Measurements from ENCODE around the gene BRD8.

The BRD8 gene

GRCh38 chr5:138132543-138132942, 45.9 kb downstream of the BRD8 start:
- no peak for TF ChIP-seq REST (IDR thresholded peaks at IDR 0.05; ENCODE audit: insufficient read depth in 1 of 2, low read depth in 2 of 2, low read length in 2 of 2)
- TF ChIP-seq SIN3A (IDR thresholded peaks at IDR 0.05; ENCODE audit: borderline replicate concordance, insufficient read depth, low read length): no peak
- TF ChIP-seq TAF1 (IDR thresholded peaks at IDR 0.05; ENCODE audit: borderline replicate concordance, insufficient read depth, low read length): no peak
- TF ChIP-seq POLR2AphosphoS5 (IDR thresholded peaks at IDR 0.05; ENCODE audit: low read depth, low read length): no peak

GRCh38 chr5:138129347-138129746, 49.1 kb downstream of the BRD8 start:
- TF ChIP-seq FOXP2 (optimal IDR thresholded peaks at IDR 0.05; ENCODE audit: borderline replicate concordance, extremely low read depth, extremely low read length, insufficient read depth) (no peak), TAF1 (IDR thresholded peaks at IDR 0.05; ENCODE audit: borderline replicate concordance, insufficient read depth, low read length) (no peak), POLR2AphosphoS5 (IDR thresholded peaks at IDR 0.05; ENCODE audit: low read depth, low read length) (no peak), SIN3A (IDR thresholded peaks at IDR 0.05; ENCODE audit: borderline replicate concordance, insufficient read depth, low read length) (no peak), REST (IDR thresholded peaks at IDR 0.05; ENCODE audit: insufficient read depth in 1 of 2, low read depth in 2 of 2, low read length in 2 of 2) (no peak)

GRCh38 chr5:138128334-138128733, 50.1 kb downstream of the BRD8 start:
- no peak for TF ChIP-seq TAF1 (IDR thresholded peaks at IDR 0.05; ENCODE audit: borderline replicate concordance, insufficient read depth, low read length)
- no peak for TF ChIP-seq REST (IDR thresholded peaks at IDR 0.05; ENCODE audit: insufficient read depth in 1 of 2, low read depth in 2 of 2, low read length in 2 of 2)
- no peak for TF ChIP-seq FOXP2 (optimal IDR thresholded peaks at IDR 0.05; ENCODE audit: borderline replicate concordance, extremely low read depth, extremely low read length, insufficient read depth)
- TF ChIP-seq POLR2AphosphoS5 (IDR thresholded peaks at IDR 0.05; ENCODE audit: low read depth, low read length): no peak
- no peak for TF ChIP-seq SIN3A (IDR thresholded peaks at IDR 0.05; ENCODE audit: borderline replicate concordance, insufficient read depth, low read length)

- no peak for TF ChIP-seq FOXP2 (optimal IDR thresholded peaks at IDR 0.05; ENCODE audit: borderline replicate concordance, extremely low read depth, extremely low read length, insufficient read depth)
- TF ChIP-seq POLR2AphosphoS5 (IDR thresholded peaks at IDR 0.05; ENCODE audit: low read depth, low read length): no peak
- TF ChIP-seq SIN3A (IDR thresholded peaks at IDR 0.05; ENCODE audit: borderline replicate concordance, insufficient read depth, low read length): no peak
- no peak for TF ChIP-seq REST (IDR thresholded peaks at IDR 0.05; ENCODE audit: insufficient read depth in 1 of 2, low read depth in 2 of 2, low read length in 2 of 2)
- no peak for TF ChIP-seq TAF1 (IDR thresholded peaks at IDR 0.05; ENCODE audit: borderline replicate concordance, insufficient read depth, low read length)
These were observed 63.2 kb downstream of the BRD8 start for GRCh38 chr5:138115254-138115653.

GRCh38 chr5:138111937-138112336, 66.5 kb downstream of the BRD8 start:
- no peak for TF ChIP-seq TAF1 (IDR thresholded peaks at IDR 0.05; ENCODE audit: borderline replicate concordance, insufficient read depth, low read length)
- no peak for TF ChIP-seq FOXP2 (optimal IDR thresholded peaks at IDR 0.05; ENCODE audit: borderline replicate concordance, extremely low read depth, extremely low read length, insufficient read depth)
- TF ChIP-seq SIN3A (IDR thresholded peaks at IDR 0.05; ENCODE audit: borderline replicate concordance, insufficient read depth, low read length): no peak
- no peak for TF ChIP-seq POLR2AphosphoS5 (IDR thresholded peaks at IDR 0.05; ENCODE audit: low read depth, low read length)
- TF ChIP-seq REST (IDR thresholded peaks at IDR 0.05; ENCODE audit: insufficient read depth in 1 of 2, low read depth in 2 of 2, low read length in 2 of 2): no peak
